RPMI8226 (cell line): Measurements from ENCODE around the gene ELF1.
A peak's percentile ranks its signal among the peaks of the same experiment; 100 is the strongest.
"Not testable (repeated sequence)": the region's sequence is repeated elsewhere in the genome, so short reads cannot be mapped to it uniquely, and the experiment has no call there.

Source experiments
- DNase-seq: peaks from one replicate; pipeline ENCODE4 v3.0.0-alpha.2; 2015

The ELF1 gene

GRCh38 chr13:41040584-41041334 lies 21.6 kb upstream of the ELF1 start:
- no peak for DNase-seq

GRCh38 chr13:41039746-41040145 lies 20.6 kb upstream of the ELF1 start:
- no peak for DNase-seq

GRCh38 chr13:41036557-41036956 lies 17.4 kb upstream of the ELF1 start:
- DNase-seq: not testable (repeated sequence)

- no peak for DNase-seq
Observed at GRCh38 chr13:41034881-41035280, 15.8 kb upstream of the ELF1 start.

- DNase-seq: no peak
Observed at GRCh38 chr13:41034382-41034781, 15.3 kb upstream of the ELF1 start.

GRCh38 chr13:41032691-41033376 lies 13.7 kb upstream of the ELF1 start:
- no peak for DNase-seq

- no peak for DNase-seq
Observed at GRCh38 chr13:41029629-41030028, 10.5 kb upstream of the ELF1 start.

GRCh38 chr13:41028051-41028450 lies 8.9 kb upstream of the ELF1 start:
- no peak for DNase-seq

- no peak for DNase-seq
Observed at GRCh38 chr13:41026788-41027187, 7.7 kb upstream of the ELF1 start.

GRCh38 chr13:41025518-41025917 lies 6.4 kb upstream of the ELF1 start:
- DNase-seq: no peak

GRCh38 chr13:41019578-41020347 lies 647 bp upstream of the ELF1 start:
- no peak for DNase-seq

- no peak for DNase-seq
Observed at GRCh38 chr13:41018602-41018948, 541 bp downstream of the ELF1 start.

- DNase-seq: no peak
Observed at GRCh38 chr13:41017817-41018601, 1.1 kb downstream of the ELF1 start.

GRCh38 chr13:41017159-41017558 lies 2.0 kb downstream of the ELF1 start:
- peak; percentile 60 for DNase-seq

- no peak for DNase-seq
Observed at GRCh38 chr13:41015920-41016319, 3.2 kb downstream of the ELF1 start.

GRCh38 chr13:41013835-41014234 lies 5.3 kb downstream of the ELF1 start:
- no peak for DNase-seq

- no peak for DNase-seq
Observed at GRCh38 chr13:41012536-41012935, 6.6 kb downstream of the ELF1 start.

- no peak for DNase-seq
Observed at GRCh38 chr13:41011382-41011956, 7.6 kb downstream of the ELF1 start.

- no peak for DNase-seq
Observed at GRCh38 chr13:41008349-41008980, 10.7 kb downstream of the ELF1 start.

- no peak for DNase-seq
Observed at GRCh38 chr13:41007744-41008128, 11.4 kb downstream of the ELF1 start.

GRCh38 chr13:41006978-41007743 lies 12.0 kb downstream of the ELF1 start:
- DNase-seq: no peak
